ENCODE data around the gene CDH19.

GRCh38 chr18:66548747-66549146 lies 55.1 kb downstream of the CDH19 start:
- TF ChIP-seq CTCF (IDR thresholded peaks at IDR 0.05) (no peak), POLR2AphosphoS5 (IDR thresholded peaks at IDR 0.05) (no peak), POLR2A (IDR thresholded peaks at IDR 0.05) (no peak)
